DOHH2 (cell line): ENCODE results near the gene TBC1D22A.

Source experiments
- H3F3A ChIP-seq: fragments of 200-600 bp; sonication (generic), shearing (Covaris generic); 2 replicates; pipeline ENCODE4 v1.6.0; 2016; ENCODE audit warnings: antibody characterized with exemption, mild to moderate bottlenecking; ENCODE audit not compliant: control insufficient read depth, insufficient read depth
- H3K27ac ChIP-seq: fragments of 200-600 bp; sonication (generic); 2 replicates; pipeline ENCODE4 v1.5.1; 2014; ENCODE audit warnings: low read depth, mild to moderate bottlenecking, low read length, moderate library complexity
- H3K27me3 ChIP-seq: fragments of 200-600 bp; sonication (generic); 2 replicates; pipeline ENCODE4 v1.6.1; 2014; ENCODE audit warnings: mild to moderate bottlenecking, low read length, mixed read lengths; ENCODE audit not compliant: control insufficient read depth
- H3K36me3 ChIP-seq: fragments of 200-600 bp; sonication (generic); 2 replicates; pipeline ENCODE4 v1.6.1; 2014; ENCODE audit warnings: mild to moderate bottlenecking, low read length, moderate library complexity, mixed read lengths; ENCODE audit not compliant: control insufficient read depth
- H3K4me1 ChIP-seq: fragments of 200-600 bp; sonication (generic); 2 replicates; pipeline ENCODE4 v1.6.1; 2014; ENCODE audit warnings: mild to moderate bottlenecking, low read length, mixed read lengths; ENCODE audit not compliant: control insufficient read depth
- H3K4me2 ChIP-seq: fragments of 200-600 bp; sonication (generic); 2 replicates; pipeline ENCODE4 v1.6.0; 2014; ENCODE audit warnings: mild to moderate bottlenecking, low read length, moderate library complexity
- H3K4me3 ChIP-seq: fragments of 200-600 bp; sonication (generic); 2 replicates; pipeline ENCODE4 v1.5.1; 2014; ENCODE audit warnings: mild to moderate bottlenecking, low read length, mixed read lengths
- H3K79me2 ChIP-seq: fragments of 200-600 bp; sonication (generic); 2 replicates; pipeline ENCODE4 v1.6.1; 2014; ENCODE audit warnings: mild to moderate bottlenecking, low read length, mixed read lengths; ENCODE audit not compliant: control insufficient read depth
- H3K9me2 ChIP-seq: fragments of 200-600 bp; sonication (generic); replicated peaks from 2 replicates; pipeline ENCODE4 v1.6.1; 2014; ENCODE audit warnings: mild to moderate bottlenecking, low read length, mixed read lengths; ENCODE audit not compliant: control insufficient read depth
- H3K9me3 ChIP-seq: fragments of 200-600 bp; sonication (generic); 2 replicates; pipeline ENCODE4 v1.6.1; 2014; ENCODE audit warnings: antibody characterized with exemption, low read length, mixed read lengths; ENCODE audit not compliant: control insufficient read depth, insufficient read depth
- H4K20me1 ChIP-seq: fragments of 200-600 bp; sonication (generic); 2 replicates; pipeline ENCODE4 v1.6.0; 2014; ENCODE audit warnings: low read depth, mild to moderate bottlenecking, antibody characterized with exemption, low read length, moderate library complexity; ENCODE audit not compliant: control insufficient read depth, insufficient read depth
- EZH2phosphoT487 ChIP-seq: fragments of 200-600 bp; sonication (generic); IDR thresholded peaks from 2 replicates; pipeline ENCODE4 v1.6.1; 2017; ENCODE audit warnings: borderline replicate concordance, mild to moderate bottlenecking, antibody characterized with exemption, low read length, moderate library complexity, mixed read lengths
- TF ChIP-seq, protein P1 (sequence below): fragments of 200-600 bp; sonication (generic); IDR thresholded peaks from one replicate; pipeline ENCODE4 v1.5.1; 2014; ENCODE audit warnings: antibody characterized with exemption, mild to moderate bottlenecking, low read depth, low read length; ENCODE audit not compliant: poor library complexity, severe bottlenecking

TBC1D22A gene

DNA sequence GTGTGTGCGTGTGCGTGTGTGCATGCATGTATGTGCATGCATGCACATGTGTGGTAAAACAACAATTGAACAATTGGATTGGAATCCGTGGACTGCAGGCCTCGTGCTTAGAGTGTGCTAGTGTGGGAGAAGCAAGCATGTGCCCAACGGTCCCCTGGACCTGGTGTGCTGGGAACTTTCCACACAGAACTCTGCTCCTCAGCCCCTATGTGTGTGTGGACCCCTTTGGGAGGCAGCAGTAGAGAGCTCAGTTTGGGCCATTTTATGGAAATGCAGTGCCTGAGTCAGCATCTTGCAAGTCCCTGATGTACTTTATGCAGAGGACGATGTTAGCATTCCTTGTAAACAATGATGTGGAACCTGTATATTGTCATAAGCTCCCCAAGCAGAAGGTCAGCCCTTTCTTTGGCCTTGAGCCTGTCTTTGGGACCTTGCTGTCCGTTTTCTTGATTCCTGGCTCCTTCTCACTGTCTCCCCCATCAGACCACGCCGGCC, 167.3 kb downstream of the TBC1D22A start:
- peaks cover 27% of the 10 kb centered on the region for H3K79me2 ChIP-seq
- H3K4me3 ChIP-seq = no peak overlapping the region
- H3K36me3 ChIP-seq = peaks cover 78% of the 10 kb centered on the region
- H3K9me2 ChIP-seq = no peaks in the 10 kb centered on the region
- H3F3A ChIP-seq = peaks cover 7% of the 10 kb centered on the region; the same call in 1 of the 2 replicates
- no peak for TF ChIP-seq EZH2phosphoT487
- TF ChIP-seq, protein P1, sequence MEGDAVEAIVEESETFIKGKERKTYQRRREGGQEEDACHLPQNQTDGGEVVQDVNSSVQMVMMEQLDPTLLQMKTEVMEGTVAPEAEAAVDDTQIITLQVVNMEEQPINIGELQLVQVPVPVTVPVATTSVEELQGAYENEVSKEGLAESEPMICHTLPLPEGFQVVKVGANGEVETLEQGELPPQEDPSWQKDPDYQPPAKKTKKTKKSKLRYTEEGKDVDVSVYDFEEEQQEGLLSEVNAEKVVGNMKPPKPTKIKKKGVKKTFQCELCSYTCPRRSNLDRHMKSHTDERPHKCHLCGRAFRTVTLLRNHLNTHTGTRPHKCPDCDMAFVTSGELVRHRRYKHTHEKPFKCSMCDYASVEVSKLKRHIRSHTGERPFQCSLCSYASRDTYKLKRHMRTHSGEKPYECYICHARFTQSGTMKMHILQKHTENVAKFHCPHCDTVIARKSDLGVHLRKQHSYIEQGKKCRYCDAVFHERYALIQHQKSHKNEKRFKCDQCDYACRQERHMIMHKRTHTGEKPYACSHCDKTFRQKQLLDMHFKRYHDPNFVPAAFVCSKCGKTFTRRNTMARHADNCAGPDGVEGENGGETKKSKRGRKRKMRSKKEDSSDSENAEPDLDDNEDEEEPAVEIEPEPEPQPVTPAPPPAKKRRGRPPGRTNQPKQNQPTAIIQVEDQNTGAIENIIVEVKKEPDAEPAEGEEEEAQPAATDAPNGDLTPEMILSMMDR = no peak
- H3K4me2 ChIP-seq = no peak overlapping the region
- no peaks in the 10 kb centered on the region for H3K27me3 ChIP-seq
- no peak overlapping the region for H3K27ac ChIP-seq
- H3K4me1 ChIP-seq = no peaks in the 10 kb centered on the region
- peaks cover 3% of the 10 kb centered on the region; the same call in 1 of the 2 replicates for H4K20me1 ChIP-seq
- no peaks in the 10 kb centered on the region for H3K9me3 ChIP-seq

DNA sequence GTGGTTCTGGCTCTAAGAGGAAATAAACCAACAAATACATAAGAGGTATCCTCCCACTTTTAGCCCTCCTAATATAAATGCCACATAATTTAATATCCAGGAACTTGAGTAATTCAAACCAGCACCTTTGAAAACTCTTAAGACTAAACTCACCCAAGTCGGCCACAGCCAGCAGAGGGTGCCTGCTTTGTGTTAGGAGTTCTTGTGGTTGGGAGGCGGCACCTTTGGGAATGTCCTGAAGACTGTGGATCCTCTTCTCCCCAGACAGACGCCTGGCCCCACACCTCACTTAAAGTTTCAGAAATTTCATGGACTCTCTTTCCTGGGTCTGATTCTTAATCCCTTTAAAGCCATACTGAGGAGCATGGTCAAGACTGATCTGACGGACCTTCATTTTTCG, 169.0 kb downstream of the TBC1D22A start:
- no peaks in the 10 kb centered on the region for H3K9me2 ChIP-seq
- H4K20me1 ChIP-seq = peaks cover 3% of the 10 kb centered on the region; the same call in 1 of the 2 replicates
- H3K9me3 ChIP-seq = no peaks in the 10 kb centered on the region
- peaks cover 7% of the 10 kb centered on the region; the same call in 1 of the 2 replicates for H3F3A ChIP-seq
- no peak for TF ChIP-seq EZH2phosphoT487
- TF ChIP-seq, protein P1 = no peak
- peaks cover 67% of the 10 kb centered on the region for H3K36me3 ChIP-seq
- no peak overlapping the region for H3K27ac ChIP-seq
- H3K4me1 ChIP-seq = no peaks in the 10 kb centered on the region
- H3K4me3 ChIP-seq = no peak overlapping the region
- no peak overlapping the region for H3K4me2 ChIP-seq
- H3K79me2 ChIP-seq = peaks cover 27% of the 10 kb centered on the region
- H3K27me3 ChIP-seq = no peaks in the 10 kb centered on the region

DNA sequence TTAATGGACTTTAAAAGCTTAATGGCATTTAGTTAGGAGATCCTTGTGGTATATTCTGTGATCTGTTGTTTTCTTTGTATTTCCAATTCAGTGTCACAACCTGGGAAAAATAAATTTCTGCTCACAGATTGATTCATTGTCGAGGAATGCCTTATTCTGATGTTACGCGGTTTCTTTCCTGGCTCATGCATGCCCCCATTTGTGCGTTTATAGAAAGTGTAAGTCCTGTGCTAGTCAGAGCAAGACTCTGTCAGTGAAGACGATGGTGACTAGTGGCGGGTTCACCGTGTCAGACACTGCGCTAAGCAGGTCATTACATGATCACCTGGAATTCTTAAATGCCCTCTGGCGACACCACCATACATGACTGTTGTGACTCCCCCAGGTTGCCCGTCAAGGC, 169.4 kb downstream of the TBC1D22A start:
- H4K20me1 ChIP-seq = peaks cover 3% of the 10 kb centered on the region; the same call in 1 of the 2 replicates
- no peak overlapping the region for H3K4me3 ChIP-seq
- peaks cover 7% of the 10 kb centered on the region; the same call in 1 of the 2 replicates for H3F3A ChIP-seq
- no peak overlapping the region for H3K4me2 ChIP-seq
- H3K9me3 ChIP-seq = no peaks in the 10 kb centered on the region
- H3K79me2 ChIP-seq = peaks cover 27% of the 10 kb centered on the region
- peaks cover 69% of the 10 kb centered on the region for H3K36me3 ChIP-seq
- TF ChIP-seq, protein P1 = no peak
- TF ChIP-seq EZH2phosphoT487 = no peak
- no peak overlapping the region for H3K27ac ChIP-seq
- no peaks in the 10 kb centered on the region for H3K4me1 ChIP-seq
- no peaks in the 10 kb centered on the region for H3K27me3 ChIP-seq
- no peaks in the 10 kb centered on the region for H3K9me2 ChIP-seq
